Fibroblast of skin of right quadriceps (primary cell): Measurements from ENCODE around the gene NPFFR1.
"Not testable (repeated sequence)": the region's sequence is repeated elsewhere in the genome, so short reads cannot be mapped to it uniquely, and the experiment has no call there.

Source experiments
- DNase-seq: peaks from one replicate; pipeline ENCODE4 v3.0.0-alpha.2; 2013

The NPFFR1 gene

DNA sequence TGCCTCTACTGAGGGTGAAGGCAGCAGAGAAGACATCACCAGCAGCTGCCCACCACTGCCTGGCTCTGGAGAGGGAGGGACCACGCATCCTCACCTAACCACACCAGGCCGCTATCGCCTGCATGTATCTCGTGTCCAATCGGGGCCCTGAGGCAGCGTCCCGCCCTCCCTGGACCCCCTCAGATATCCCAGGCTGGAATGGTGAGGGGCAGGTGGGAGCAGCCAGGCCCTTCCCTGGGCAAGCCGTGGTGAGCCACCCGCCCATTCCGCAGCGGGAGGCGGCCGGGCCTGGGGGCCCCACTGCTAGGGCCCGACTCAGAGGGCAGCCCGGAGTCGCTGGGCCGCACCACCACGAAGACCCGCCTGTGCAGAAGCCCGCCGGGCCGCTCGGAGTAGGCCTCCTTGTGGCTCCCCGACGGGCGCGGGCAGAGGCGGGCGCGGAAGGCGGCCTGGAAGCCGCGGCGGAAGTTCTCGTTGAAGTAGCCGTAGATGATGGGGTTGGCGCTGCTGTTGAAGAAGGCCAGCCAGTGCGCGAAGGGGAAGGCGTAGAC, 29.0 kb downstream of the NPFFR1 start:
- no peak for DNase-seq

DNA sequence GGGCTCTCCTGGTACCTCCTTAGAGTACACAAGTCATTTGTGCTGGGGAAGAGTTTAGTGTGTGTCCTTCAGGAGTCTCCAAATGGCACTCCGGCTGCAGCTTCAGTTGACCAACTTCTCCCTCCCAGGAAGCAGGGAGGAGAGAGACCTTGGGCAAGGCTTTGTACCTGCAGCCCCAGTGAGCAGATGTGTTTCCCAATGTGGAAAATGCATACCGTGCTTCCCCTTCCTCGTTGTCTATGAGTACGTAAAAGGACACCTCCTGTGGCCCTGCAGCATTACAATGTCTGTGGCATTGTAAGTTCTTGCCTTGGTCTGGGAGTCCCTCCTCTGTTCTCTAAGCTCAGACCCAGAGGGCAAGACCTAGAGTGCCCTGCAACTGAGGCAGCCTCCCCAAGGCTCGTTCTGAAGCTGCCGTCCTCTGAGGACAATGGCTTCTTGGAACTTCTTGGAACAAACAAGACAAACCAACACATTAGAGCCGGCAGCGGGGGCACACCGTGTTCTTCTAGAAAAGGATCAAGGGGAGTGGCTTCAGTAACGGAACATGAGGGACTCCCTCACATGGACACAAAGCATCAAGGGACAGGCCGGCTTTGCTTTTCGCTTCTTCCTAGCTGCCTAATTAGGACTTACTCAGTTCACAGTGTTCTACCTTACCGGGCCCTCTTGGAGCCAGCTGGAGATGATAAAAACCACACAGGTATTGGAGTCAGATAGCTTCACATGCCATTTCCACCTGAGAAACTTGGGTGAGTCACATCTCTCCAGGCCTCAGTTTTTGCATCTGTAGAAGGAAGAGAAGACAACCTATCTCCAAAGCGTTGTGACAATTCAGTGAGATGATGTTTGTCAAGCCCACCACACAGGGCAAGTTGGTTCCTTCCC, 29.7 kb downstream of the NPFFR1 start:
- no peak for DNase-seq

- DNase-seq: no peak
Observed at GRCh38 chr10:70250961-70251680, 32.7 kb downstream of the NPFFR1 start.

- DNase-seq: no peak
Observed at GRCh38 chr10:70247360-70247759, 36.4 kb downstream of the NPFFR1 start.

GRCh38 chr10:70241081-70241480, 42.7 kb downstream of the NPFFR1 start:
- no peak for DNase-seq

DNA sequence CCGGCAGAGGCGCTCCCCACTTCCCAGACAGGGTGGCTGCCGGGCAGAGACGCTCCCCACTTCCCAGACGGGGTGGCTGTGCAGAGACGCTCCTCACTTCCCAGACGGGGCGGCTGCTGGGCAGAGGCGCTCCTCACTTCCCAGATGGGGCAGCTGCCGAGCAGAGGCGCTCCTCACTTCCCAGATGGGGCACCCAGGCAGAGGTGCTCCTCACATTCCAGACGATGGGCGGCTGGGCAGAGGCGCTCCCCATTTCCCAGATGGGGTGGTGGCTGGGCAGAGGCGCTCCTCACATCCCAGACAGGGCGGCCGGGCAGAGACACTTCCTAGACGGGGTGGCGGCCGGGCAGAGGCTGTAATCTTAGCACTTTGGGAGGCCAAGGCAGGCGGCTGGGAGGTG, 43.8 kb downstream of the NPFFR1 start:
- not testable (repeated sequence) for DNase-seq

DNA sequence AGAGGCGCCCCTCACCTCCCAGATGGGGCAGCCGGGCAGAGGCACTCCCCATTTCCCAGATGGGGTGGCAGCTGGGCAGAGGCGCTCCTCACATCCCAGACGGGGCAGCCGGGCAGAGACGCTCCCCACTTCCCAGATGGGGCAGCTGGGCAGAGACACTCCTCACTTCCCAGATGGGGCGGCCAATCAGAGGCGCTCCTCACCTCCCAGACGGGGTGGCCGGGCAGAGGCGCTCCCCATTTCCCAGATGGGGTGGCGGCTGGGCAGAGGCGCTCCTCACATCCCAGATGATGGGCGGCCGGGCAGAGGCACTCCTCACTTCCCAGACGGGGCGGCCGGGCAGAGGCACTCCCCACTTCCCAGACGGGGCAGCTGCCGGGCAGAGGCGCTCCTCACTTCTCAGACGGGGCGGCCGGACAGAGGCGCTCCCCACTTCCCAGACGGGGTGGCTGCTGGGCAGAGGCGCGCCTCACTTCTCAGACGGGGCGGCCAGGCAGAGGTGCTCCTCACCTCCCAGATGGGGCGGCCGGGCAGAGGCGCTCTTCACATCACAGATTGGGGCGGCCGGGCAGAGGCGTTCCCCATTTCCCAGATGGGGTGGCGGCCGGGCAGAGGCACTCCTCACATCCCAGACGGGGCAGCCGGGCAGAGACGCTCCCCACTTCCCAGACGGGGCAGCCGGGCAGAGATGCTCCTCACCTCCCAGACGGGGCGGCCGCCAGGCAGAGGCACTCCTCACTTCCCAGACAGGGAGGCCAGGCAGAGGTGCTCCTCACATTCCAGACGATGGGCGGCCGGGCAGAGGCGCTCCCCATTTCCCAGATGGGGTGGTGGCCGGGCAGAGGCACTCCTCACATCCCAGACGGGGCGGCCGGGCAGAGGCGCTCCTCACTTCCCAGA, 44.5 kb downstream of the NPFFR1 start:
- DNase-seq: not testable (repeated sequence)

DNA sequence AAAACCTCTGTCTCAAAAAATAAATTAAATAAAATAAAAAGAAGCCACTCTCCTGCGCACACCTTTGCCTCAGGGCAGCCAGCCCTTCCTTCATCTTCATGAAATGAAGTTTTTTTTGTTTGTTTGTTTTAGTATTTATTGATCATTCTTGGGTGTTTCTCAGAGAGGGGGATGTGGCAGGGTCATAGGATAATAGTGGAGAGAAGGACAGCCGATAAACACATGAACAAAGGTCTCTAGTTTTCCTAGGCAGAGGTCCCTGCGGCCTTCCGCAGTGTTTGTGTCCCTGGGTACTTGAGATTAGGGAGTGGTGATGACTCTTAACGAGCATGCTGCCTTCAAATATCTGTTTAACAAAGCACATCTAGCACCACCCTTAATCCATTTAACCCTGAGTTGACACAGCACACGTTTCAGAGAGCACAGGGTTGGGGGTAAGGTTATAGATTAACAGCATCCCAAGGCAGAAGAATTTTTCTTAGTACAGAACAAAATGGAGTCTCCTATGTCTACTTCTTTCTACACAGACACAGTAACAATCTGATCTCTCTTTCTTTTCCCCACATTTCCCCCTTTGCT, 45.8 kb downstream of the NPFFR1 start:
- DNase-seq: not testable (repeated sequence)

- peak; percentile 82 for DNase-seq
Observed at GRCh38 chr10:70234668-70235447, 48.9 kb downstream of the NPFFR1 start.

DNA sequence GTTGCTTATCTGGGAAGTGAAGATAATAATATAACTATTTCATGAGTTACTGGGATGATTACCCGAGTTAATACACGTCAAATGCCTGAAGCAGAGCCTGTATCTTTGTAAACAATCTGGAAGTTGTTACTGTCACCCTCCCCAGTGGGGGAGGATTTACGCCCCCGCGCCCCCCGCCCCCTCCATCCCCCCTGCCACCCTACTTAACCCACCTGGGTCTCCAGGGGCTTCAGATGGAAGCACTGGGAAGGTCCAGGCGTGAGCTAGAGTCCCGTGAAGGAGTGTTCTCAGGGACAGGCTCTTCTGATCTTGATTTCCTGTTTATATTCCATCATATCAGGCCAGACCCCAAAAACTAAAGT, 49.9 kb downstream of the NPFFR1 start:
- DNase-seq: no peak

- DNase-seq: peak; percentile 95
Observed at GRCh38 chr10:70233109-70233938, 50.5 kb downstream of the NPFFR1 start, which contains the start of gene PPA1. Gene PPA1 (minus strand): TSS chr10:70233429. CDS start chr10:70233327, 102 bp downstream.

GRCh38 chr10:70232859-70233108, 51.0 kb downstream of the NPFFR1 start:
- no peak for DNase-seq

DNA sequence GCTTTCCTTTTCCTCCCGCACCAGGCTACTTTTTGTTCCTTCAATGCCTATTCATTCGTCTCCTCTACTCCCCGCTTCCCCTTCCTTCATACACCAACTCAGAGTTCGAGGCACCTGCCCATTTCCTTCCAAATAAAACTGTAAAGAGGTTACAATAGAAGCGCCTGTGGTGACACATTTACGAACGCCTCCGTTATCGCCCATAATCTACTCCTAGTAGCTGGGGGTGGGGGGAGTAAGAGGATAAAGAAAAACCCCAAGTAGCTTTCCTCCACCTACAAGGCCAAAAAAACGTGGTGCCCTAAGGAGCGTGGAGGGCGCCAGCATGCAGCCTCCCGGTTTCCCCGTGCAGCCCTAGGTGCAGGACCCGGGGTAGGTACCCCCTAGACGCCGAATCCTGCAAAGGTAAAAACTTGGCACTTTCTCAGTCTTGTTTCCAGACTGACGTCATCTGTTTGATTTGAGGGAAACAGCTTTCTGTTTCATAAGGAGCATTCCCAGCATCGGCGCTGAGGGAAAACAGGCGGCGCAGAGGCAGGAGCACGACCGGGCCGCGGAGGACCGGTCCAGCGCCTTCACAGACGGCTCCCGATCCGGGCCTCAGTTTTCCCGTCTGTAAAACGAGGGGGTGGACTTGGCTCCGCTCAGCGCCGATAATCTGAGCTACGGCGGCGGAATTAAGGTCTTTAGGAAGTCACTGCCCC, 51.5 kb downstream of the NPFFR1 start:
- peak; percentile 47 for DNase-seq

DNA sequence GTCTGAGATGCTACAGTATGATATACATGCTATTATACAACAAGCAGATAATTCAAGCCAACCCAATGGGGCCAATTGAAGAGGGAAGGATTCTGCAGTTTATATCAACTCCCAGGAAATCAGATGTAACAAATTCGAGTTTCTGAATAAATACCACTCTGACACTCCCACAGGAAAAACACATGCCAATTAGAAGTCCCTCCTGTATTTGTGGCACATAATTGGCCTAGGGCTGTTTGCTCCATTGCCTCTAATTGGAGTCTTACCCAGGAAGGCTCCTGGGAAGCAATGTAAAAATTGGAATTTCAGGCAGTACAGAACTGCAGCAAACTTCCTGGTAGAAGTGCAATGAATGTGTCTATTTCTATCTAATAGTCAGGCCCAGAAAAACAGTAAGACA, 55.3 kb downstream of the NPFFR1 start:
- DNase-seq: no peak

DNA sequence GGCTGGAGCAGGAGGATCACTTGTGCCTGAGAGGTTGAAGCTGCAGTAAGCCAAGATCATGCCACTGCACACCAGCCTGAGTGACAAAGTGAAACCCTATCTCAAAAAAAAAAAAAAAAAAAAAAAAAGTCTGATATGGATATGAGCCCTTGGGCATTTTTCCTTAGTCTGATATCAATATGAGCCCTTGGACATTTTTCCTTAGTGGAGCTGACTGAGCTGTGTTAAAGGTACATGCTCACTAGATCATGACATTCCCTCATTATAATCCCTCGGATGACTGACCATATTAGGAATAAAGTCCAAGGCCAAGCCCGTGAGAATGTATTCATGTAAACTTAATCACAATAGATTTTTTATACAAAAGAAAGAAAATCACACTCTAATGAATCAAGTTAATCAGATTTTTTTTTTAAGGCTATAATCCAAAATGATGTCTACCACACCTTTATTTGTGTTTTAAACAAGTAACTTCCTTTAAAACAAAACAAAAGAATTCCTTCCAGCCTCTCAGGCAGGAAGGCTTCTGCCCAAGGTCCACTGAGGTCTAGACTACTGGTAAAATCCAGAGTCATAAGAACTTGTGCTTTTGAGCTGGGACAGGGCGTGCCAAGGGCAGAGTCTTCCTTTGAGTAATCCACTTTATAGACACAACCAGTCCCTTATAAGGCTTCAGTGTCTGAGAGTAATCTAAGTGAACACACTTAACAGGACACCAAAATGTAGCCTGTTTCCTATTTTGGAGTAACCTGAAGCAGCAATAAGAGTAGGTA, 56.1 kb downstream of the NPFFR1 start:
- DNase-seq: no peak

GRCh38 chr10:70223728-70224127, 60.1 kb downstream of the NPFFR1 start:
- no peak for DNase-seq

- not testable (repeated sequence) for DNase-seq
Observed at GRCh38 chr10:70222811-70223447, 60.9 kb downstream of the NPFFR1 start.

- DNase-seq: no peak
Observed at GRCh38 chr10:70222340-70222794, 61.4 kb downstream of the NPFFR1 start.

GRCh38 chr10:70221030-70221429, 62.8 kb downstream of the NPFFR1 start:
- no peak for DNase-seq
